Measurements from ENCODE around the gene KRTAP12-2. TPM values are rescaled to one million over a fixed set of nuclear protein-coding genes. Genes with fewer than 3 reads are reported as not detected.

KRTAP12-2 gene
- polyA plus RNA-seq, 1 donor (not counting 4 experiments of a cell fraction or from before 2014, with no cell fraction given) = not detected

GRCh38 chr21:44709426-44710293 lies 42.9 kb upstream of the KRTAP12-2 start:
- peaks cover 59% of the 10 kb centered on the region for H3K27me3 ChIP-seq (ENCODE audit: control insufficient read depth, extremely low read depth, insufficient read depth, low read length)
- peak overlapping the region; percentile 57 for H2AFZ ChIP-seq (ENCODE audit: control insufficient read depth, low read length)
- peak overlapping the region; percentile 14 to 61 (median 59) for H3K4me3 ChIP-seq (ENCODE audit: control insufficient read depth in 2 of 3, extremely low read depth in 1 of 3, insufficient read depth in 2 of 3, low read depth in 1 of 3, low read length in 3 of 3)
- DNase-seq (ENCODE audit: low read depth, low spot score) = peak; percentile 59
- H3K9me1 ChIP-seq (ENCODE audit: control insufficient read depth, extremely low read depth, insufficient read depth, low read length) = no peaks in the 10 kb centered on the region
- peak; percentile 78 for FAIRE-seq
- peak overlapping the region; percentile 26 for H3K9ac ChIP-seq (ENCODE audit: control insufficient read depth, extremely low read depth, insufficient read depth, low read length)
- no peak for TF ChIP-seq CTCF (optimal IDR thresholded peaks at IDR 0.05 in 1 of 3, IDR thresholded peaks at IDR 0.05 in 1 of 3, conservative IDR thresholded peaks at IDR 0.05 in 1 of 3; ENCODE audit: extremely low read depth in 1 of 3, insufficient read depth in 2 of 3, low read length in 3 of 3)
- no peak for TF ChIP-seq EZH2 (IDR thresholded peaks at IDR 0.05; ENCODE audit: low read length)
- dilution Hi-C loops (cut with MboI; ENCODE audit: extremely low pct_ligation_motif_present, low sequenced_read_pairs) = no loop called here
- H3K4me2 ChIP-seq (ENCODE audit: control insufficient read depth, extremely low read depth, insufficient read depth, low read depth, low read length) = peak overlapping the region; percentile 91
- peaks cover 4% of the 10 kb centered on the region for H3K9me3 ChIP-seq (ENCODE audit: control insufficient read depth, low read depth, low read length)
- H3K79me2 ChIP-seq (ENCODE audit: control insufficient read depth, insufficient read depth, low read length) = no peaks in the 10 kb centered on the region
- no peaks in the 10 kb centered on the region for H3K36me3 ChIP-seq (ENCODE audit: control insufficient read depth in 2 of 2, extremely low read depth in 1 of 2, insufficient read depth in 2 of 2, low read length in 2 of 2)
- H3K4me1 ChIP-seq (ENCODE audit: control insufficient read depth, extremely low read depth, insufficient read depth, low read length) = peaks cover 31% of the 10 kb centered on the region
- H4K20me1 ChIP-seq (ENCODE audit: control insufficient read depth, extremely low read depth, insufficient read depth, low read length) = no peaks in the 10 kb centered on the region
- H3K27ac ChIP-seq (ENCODE audit: control insufficient read depth, insufficient read depth, low read length) = no peak overlapping the region

GRCh38 chr21:44708866-44709425 lies 42.2 kb upstream of the KRTAP12-2 start:
- H3K9ac ChIP-seq (ENCODE audit: control insufficient read depth, extremely low read depth, insufficient read depth, low read length) = peak overlapping the region; percentile 26

More at GRCh38 chr21:44708866-44709425, 42.2 kb upstream of the KRTAP12-2 start:
- DNase-seq (ENCODE audit: low read depth, low spot score) = no peak
- H3K4me3 ChIP-seq (ENCODE audit: control insufficient read depth in 2 of 3, extremely low read depth in 1 of 3, insufficient read depth in 2 of 3, low read depth in 1 of 3, low read length in 3 of 3) = peak overlapping the region; percentile 14 to 61 (median 59)
- H3K79me2 ChIP-seq (ENCODE audit: control insufficient read depth, insufficient read depth, low read length) = no peaks in the 10 kb centered on the region
- H3K4me1 ChIP-seq (ENCODE audit: control insufficient read depth, extremely low read depth, insufficient read depth, low read length) = peaks cover 31% of the 10 kb centered on the region
- peaks cover 63% of the 10 kb centered on the region for H3K27me3 ChIP-seq (ENCODE audit: control insufficient read depth, extremely low read depth, insufficient read depth, low read length)
- no peak overlapping the region for H3K27ac ChIP-seq (ENCODE audit: control insufficient read depth, insufficient read depth, low read length)
- dilution Hi-C loops (cut with MboI; ENCODE audit: extremely low pct_ligation_motif_present, low sequenced_read_pairs) = no loop called here
- H3K9me3 ChIP-seq (ENCODE audit: control insufficient read depth, low read depth, low read length) = peaks cover 4% of the 10 kb centered on the region
- FAIRE-seq = no peak
- H3K36me3 ChIP-seq (ENCODE audit: control insufficient read depth in 2 of 2, extremely low read depth in 1 of 2, insufficient read depth in 2 of 2, low read length in 2 of 2) = no peaks in the 10 kb centered on the region
- no peak for TF ChIP-seq CTCF (optimal IDR thresholded peaks at IDR 0.05 in 1 of 3, IDR thresholded peaks at IDR 0.05 in 1 of 3, conservative IDR thresholded peaks at IDR 0.05 in 1 of 3; ENCODE audit: extremely low read depth in 1 of 3, insufficient read depth in 2 of 3, low read length in 3 of 3)
- no peak for TF ChIP-seq EZH2 (IDR thresholded peaks at IDR 0.05; ENCODE audit: low read length)
- H3K4me2 ChIP-seq (ENCODE audit: control insufficient read depth, extremely low read depth, insufficient read depth, low read depth, low read length) = peak overlapping the region; percentile 91
- H4K20me1 ChIP-seq (ENCODE audit: control insufficient read depth, extremely low read depth, insufficient read depth, low read length) = no peaks in the 10 kb centered on the region
- peak overlapping the region; percentile 57 for H2AFZ ChIP-seq (ENCODE audit: control insufficient read depth, low read length)
- no peaks in the 10 kb centered on the region for H3K9me1 ChIP-seq (ENCODE audit: control insufficient read depth, extremely low read depth, insufficient read depth, low read length)
